ENCODE data around the gene ARHGEF17. TPM values are rescaled to one million over a fixed set of nuclear protein-coding genes. Genes with fewer than 3 reads are reported as not detected.
A peak's percentile ranks its signal among the peaks of the same experiment; 100 is the strongest.

Gene ARHGEF17
- 10 to 100 TPM; 29.9 to 66.5 (median 38.8) TPM for total RNA-seq
- 10 to 100 TPM in 2 of 3 donors, 1 to 10 TPM in 1; 5.0 to 13.1 (median 10.8) TPM for polyA plus RNA-seq
- long read RNA-seq, donor 1, partial matches to known transcripts, result 0 of 1 reads
- long read RNA-seq, donor 1, other reads (novel, unspliced or antisense), result 0 of 1 reads
- long read RNA-seq, donor 2, full-length matches to known transcripts, result 2 of 2 reads
- long read RNA-seq, donor 2, partial matches to known transcripts, result 0 of 2 reads
- long read RNA-seq, donor 2, other reads (novel, unspliced or antisense), result 0 of 2 reads
- long read RNA-seq, donor 3, partial matches to known transcripts, result 0 of 1 reads
- long read RNA-seq, donor 3, other reads (novel, unspliced or antisense), result 0 of 1 reads
- long read RNA-seq, donor 4, result 0 reads
- long read RNA-seq, donor 5, full-length matches to known transcripts, result 2 of 13 reads
- long read RNA-seq, donor 5, partial matches to known transcripts, result 11 of 13 reads
- long read RNA-seq, donor 5, other reads (novel, unspliced or antisense), result 0 of 13 reads
- long read RNA-seq, donor 6, full-length matches to known transcripts, result 3 of 18 reads
- long read RNA-seq, donor 6, partial matches to known transcripts, result 15 of 18 reads
- long read RNA-seq, donor 6, other reads (novel, unspliced or antisense), result 0 of 18 reads
- long read RNA-seq, donor 7, partial matches to known transcripts, result 9 of 10 reads
- long read RNA-seq, donor 7, other reads (novel, unspliced or antisense), result 0 of 10 reads
- long read RNA-seq, donor 8, result 0 reads
- long read RNA-seq, donor 9, result 0 reads
- long read RNA-seq, donor 10, result 0 reads

GRCh38 chr11:73308003-73308960, at the start of gene ARHGEF17:
TSS of gene ARHGEF17 (plus strand) at chr11:73308276. CDS start at chr11:73308639, 363 bp downstream.
- H3K27ac ChIP-seq, result peak within 1 kb of the TSS; percentile 92 to 97 (median 95)
- WGBS, 5 donors, result 0 to 1% (median 1%) methylated on average over 40 to 105 of the region's 105 CpGs
- no peaks in the 10 kb centered on the region for H3K36me3 ChIP-seq
- peaks cover 45 to 67% (median 62%) of the 10 kb centered on the region in 4 donors for H3K4me1 ChIP-seq
- H3K9me3 ChIP-seq, result no peaks in the 10 kb centered on the region
- intact Hi-C loops (cut with DNase I; ENCODE audit: low total_unique reads), result no loop called here
- peak; percentile 73 to 95 for DNase-seq
- peak in 2 of 3 donors; percentile 48 to 71 for TF ChIP-seq POLR2AphosphoS5 (IDR thresholded peaks at IDR 0.05)
- TF ChIP-seq POLR2A (IDR thresholded peaks at IDR 0.05), result peak in 1 of 4 donors; percentile 10
- TF ChIP-seq EP300 (IDR thresholded peaks at IDR 0.05), result no peak
- H3K27me3 ChIP-seq, result no peaks in the 10 kb centered on the region
- H3K4me3 ChIP-seq, result peak within 1 kb of the TSS; percentile 55 to 83 (median 74)

- WGBS, 5 donors, result 74 to 94% (median 93%) methylated on average over 3 of the region's 3 CpGs
- no peaks in the 10 kb centered on the region for H3K9me3 ChIP-seq
- H3K4me3 ChIP-seq, result no peak overlapping the region
- H3K27me3 ChIP-seq, result peaks cover 0 to 13% (median 13%) of the 10 kb centered on the region in 3 donors
- intact Hi-C loops (cut with DNase I; ENCODE audit: low total_unique reads), result no loop called here
- peak in 1 of 2 donors; percentile 11 for DNase-seq
- TF ChIP-seq EP300 (IDR thresholded peaks at IDR 0.05) (no peak), POLR2AphosphoS5 (IDR thresholded peaks at IDR 0.05) (no peak), CTCF (IDR thresholded peaks at IDR 0.05) (no peak), POLR2A (IDR thresholded peaks at IDR 0.05) (no peak)
- no peak overlapping the region for H3K27ac ChIP-seq
- peaks cover 5 to 16% (median 14%) of the 10 kb centered on the region in 4 donors for H3K4me1 ChIP-seq
- H3K36me3 ChIP-seq, result no peaks in the 10 kb centered on the region
Measured at GRCh38 chr11:73259406-73260126, 48.5 kb upstream of the ARHGEF17 start.

- Histone ChIP-seq H3K9me3 (no peaks in the 10 kb centered on the region), H3K4me1 (peaks cover 6 to 18% (median 17%) of the 10 kb centered on the region in 4 donors), H3K27ac (no peak overlapping the region), H3K4me3 (no peak overlapping the region), H3K27me3 (peaks cover 0 to 18% (median 18%) of the 10 kb centered on the region in 3 donors), H3K36me3 (no peaks in the 10 kb centered on the region)
- TF ChIP-seq POLR2A (IDR thresholded peaks at IDR 0.05), result no peak
- no peak for TF ChIP-seq POLR2AphosphoS5 (IDR thresholded peaks at IDR 0.05)
- no peak for TF ChIP-seq EP300 (IDR thresholded peaks at IDR 0.05)
- TF ChIP-seq CTCF (IDR thresholded peaks at IDR 0.05), result no peak
- intact Hi-C loops (cut with DNase I; ENCODE audit: low total_unique reads), result no loop called here
- peak in 1 of 2 donors; percentile 14 for DNase-seq
Measured at GRCh38 chr11:73260127-73260457, 48.0 kb upstream of the ARHGEF17 start.

- Histone ChIP-seq H3K36me3 (no peaks in the 10 kb centered on the region), H3K9me3 (no peaks in the 10 kb centered on the region), H3K4me3 (no peak overlapping the region), H3K4me1 (peaks cover 6 to 11% (median 10%) of the 10 kb centered on the region in 4 donors), H3K27ac (no peak overlapping the region), H3K27me3 (peaks cover 0 to 24% (median 24%) of the 10 kb centered on the region in 3 donors)
- no peak for DNase-seq
- TF ChIP-seq CTCF (IDR thresholded peaks at IDR 0.05), result no peak
- no peak for TF ChIP-seq POLR2A (IDR thresholded peaks at IDR 0.05)
- no peak for TF ChIP-seq POLR2AphosphoS5 (IDR thresholded peaks at IDR 0.05)
- TF ChIP-seq EP300 (IDR thresholded peaks at IDR 0.05), result no peak
- intact Hi-C loops (cut with DNase I; ENCODE audit: low total_unique reads), result no loop called here
- 62 to 72% (median 67%) methylated on average over 5 of the region's 5 CpGs for WGBS, 5 donors
Measured at GRCh38 chr11:73262851-73263495, 45.1 kb upstream of the ARHGEF17 start.

All from stomach (tissue), 19 donors.